BLaER1 treated with 17β-estradiol and CSF1 and Interleukin-3, amounts not matched to agents 10 nM and 100 nM (cell line): ENCODE results near the gene TSG101.

Experiments
- H3K27ac ChIP-seq, 11 experiments: shearing (Covaris generic); formaldehyde crosslinking; 2 replicates each; pipeline ENCODE4 v1.8.1; 2022
- H3K27me3 ChIP-seq, 11 experiments: shearing (Covaris generic); formaldehyde crosslinking; 2 replicates each; pipeline ENCODE4 v1.8.1; 2022
- H3K36me3 ChIP-seq, 11 experiments: shearing (Covaris generic); formaldehyde crosslinking; 2 replicates each; pipeline ENCODE4 v1.8.1; 2022
- H3K4me1 ChIP-seq, 10 experiments: shearing (Covaris generic); formaldehyde crosslinking; 2 replicates each; pipeline ENCODE4 v1.8.1; 2022
- H3K4me2 ChIP-seq, 11 experiments: shearing (Covaris generic); formaldehyde crosslinking; 2 replicates each; pipeline ENCODE4 v1.8.1; 2022
- H3K4me3 ChIP-seq, 10 experiments: shearing (Covaris generic); formaldehyde crosslinking; 2 replicates each; pipeline ENCODE4 v1.8.1; 2022
- H3K9ac ChIP-seq, 11 experiments: shearing (Covaris generic); formaldehyde crosslinking; 2 replicates each; pipeline ENCODE4 v1.8.1; 2022
- H3K9me3 ChIP-seq, 11 experiments: shearing (Covaris generic); formaldehyde crosslinking; replicated peaks in 1 of 11; 2 replicates each; pipeline ENCODE4 v1.8.1; 2022
- H4K20me1 ChIP-seq, 11 experiments: shearing (Covaris generic); formaldehyde crosslinking; 2 replicates each; pipeline ENCODE4 v1.8.1; 2022
- Cebpa-rat ChIP-seq, 11 experiments: shearing (Covaris generic); IDR thresholded peaks; 2 replicates each; pipeline ENCODE4 v1.8.1; 2022

TSG101 gene

DNA sequence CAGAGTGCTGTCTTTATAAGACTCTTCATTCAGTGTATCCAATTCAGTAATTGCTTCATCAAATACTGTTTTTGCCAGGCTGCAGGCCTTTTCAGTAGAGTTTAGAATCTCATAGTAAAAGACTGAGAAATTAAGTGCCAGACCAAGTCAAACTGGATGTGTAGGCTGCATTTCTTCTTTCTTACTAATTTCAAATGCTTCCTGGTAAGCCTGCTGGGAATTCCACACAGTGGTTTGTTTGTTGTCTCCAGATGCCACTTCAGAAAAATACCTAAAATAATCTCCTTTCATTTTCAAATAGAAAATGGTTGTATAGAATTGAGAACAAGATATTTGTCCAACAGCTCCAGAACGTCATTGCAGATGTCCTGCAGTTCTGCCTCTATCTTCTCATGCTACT, 36.4 kb downstream of the TSG101 start:
- peaks cover 56 to 94% (median 83%) of the 10 kb centered on the region in 11 experiments for H3K36me3 ChIP-seq
- peaks cover 0 to 15% (median 13%) of the 10 kb centered on the region in 10 experiments; a peak in 13 of 20 replicates for H3K4me1 ChIP-seq
- H3K27me3 ChIP-seq: no peaks in the 10 kb centered on the region
- peaks cover 0 to 7% (median 0%) of the 10 kb centered on the region in 11 experiments; a peak in 2 of 22 replicates for H3K9me3 ChIP-seq
- H3K4me3 ChIP-seq: no peak overlapping the region
- peaks cover 0 to 14% (median 0%) of the 10 kb centered on the region in 11 experiments; a peak in 5 of 22 replicates for H4K20me1 ChIP-seq
- no peak overlapping the region for H3K27ac ChIP-seq
- H3K4me2 ChIP-seq: peak overlapping the region in 6 of 11 experiments; percentile 20 to 48 (median 42); a peak in 8 of 22 replicates
- no peak for TF ChIP-seq Cebpa-rat (IDR thresholded peaks at IDR 0.05)
- no peak overlapping the region for H3K9ac ChIP-seq

DNA sequence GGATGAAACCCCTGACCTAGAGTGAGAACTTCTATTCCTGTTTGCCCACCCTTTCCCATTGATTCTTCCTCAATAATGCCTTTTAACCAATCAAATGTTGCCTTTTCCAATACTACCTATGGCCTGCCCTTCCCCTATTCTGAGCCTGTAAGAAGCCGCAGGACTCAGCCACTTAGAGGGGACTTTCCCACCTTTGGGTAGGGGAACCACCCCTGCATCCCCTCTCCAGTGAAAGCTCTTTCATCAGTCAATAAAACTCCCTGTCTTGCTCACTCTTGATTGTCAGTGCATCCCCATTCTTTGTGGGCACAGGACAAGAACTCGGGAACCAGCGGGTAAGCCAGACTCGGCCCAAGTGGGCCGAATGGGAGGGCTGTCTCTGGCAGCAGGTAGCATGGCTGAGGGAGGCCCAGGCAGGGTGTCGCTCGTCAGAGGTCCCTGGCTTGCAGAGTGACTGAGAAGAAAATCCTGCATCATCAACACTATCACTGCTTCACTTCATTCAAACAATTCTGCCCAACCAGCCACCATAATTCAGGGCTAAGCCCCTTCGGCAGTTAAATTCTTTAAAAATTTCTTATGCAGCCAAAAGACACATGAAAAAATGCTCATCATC, 40.7 kb downstream of the TSG101 start:
- no peak overlapping the region for H3K4me2 ChIP-seq

DNA sequence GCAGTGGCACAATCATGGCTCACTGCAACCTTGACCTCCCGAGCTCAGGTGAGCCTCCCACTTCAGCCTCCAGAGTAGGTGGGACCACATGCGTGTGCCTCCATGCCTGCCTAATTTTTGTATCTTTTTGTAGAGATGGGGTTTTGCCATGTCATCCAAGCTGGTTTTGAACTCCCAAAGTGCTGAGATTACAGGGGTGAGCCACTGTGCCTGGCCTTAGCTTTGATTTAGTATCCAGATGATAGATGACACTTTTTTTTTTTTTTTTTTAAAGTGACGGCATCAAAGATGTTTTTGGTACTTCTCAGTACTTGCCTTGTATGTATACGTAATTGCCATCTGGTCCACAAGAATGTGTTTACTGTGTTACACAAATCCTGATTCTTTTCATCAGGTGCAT, 47.7 kb downstream of the TSG101 start:
- H3K4me1 ChIP-seq: peaks cover 0 to 13% (median 0%) of the 10 kb centered on the region in 10 experiments; a peak in 4 of 20 replicates
- H3K4me2 ChIP-seq: no peak overlapping the region
- peaks cover 82 to 100% (median 93%) of the 10 kb centered on the region in 11 experiments for H3K36me3 ChIP-seq
- no peak overlapping the region for H3K9ac ChIP-seq
- H3K27ac ChIP-seq: no peak overlapping the region
- H4K20me1 ChIP-seq: no peaks in the 10 kb centered on the region
- peaks cover 0 to 7% (median 0%) of the 10 kb centered on the region in 11 experiments; a peak in 5 of 22 replicates for H3K9me3 ChIP-seq
- no peak overlapping the region for H3K4me3 ChIP-seq
- TF ChIP-seq Cebpa-rat (IDR thresholded peaks at IDR 0.05): no peak
- H3K27me3 ChIP-seq: no peaks in the 10 kb centered on the region

More for the DNA sequence above, 40.7 kb downstream of the TSG101 start:
- H4K20me1 ChIP-seq: peaks cover 0 to 8% (median 0%) of the 10 kb centered on the region in 11 experiments; a peak in 3 of 22 replicates
- TF ChIP-seq Cebpa-rat (IDR thresholded peaks at IDR 0.05): no peak
- no peak overlapping the region for H3K27ac ChIP-seq
- H3K9me3 ChIP-seq: peaks cover 0 to 7% (median 0%) of the 10 kb centered on the region in 11 experiments; a peak in 6 of 22 replicates
- H3K4me3 ChIP-seq: no peak overlapping the region
- no peak overlapping the region for H3K9ac ChIP-seq
- H3K4me1 ChIP-seq: peaks cover 0 to 11% (median 8%) of the 10 kb centered on the region in 10 experiments; a peak in 13 of 20 replicates
- no peaks in the 10 kb centered on the region for H3K27me3 ChIP-seq
- H3K36me3 ChIP-seq: peaks cover 74 to 95% (median 89%) of the 10 kb centered on the region in 11 experiments

DNA sequence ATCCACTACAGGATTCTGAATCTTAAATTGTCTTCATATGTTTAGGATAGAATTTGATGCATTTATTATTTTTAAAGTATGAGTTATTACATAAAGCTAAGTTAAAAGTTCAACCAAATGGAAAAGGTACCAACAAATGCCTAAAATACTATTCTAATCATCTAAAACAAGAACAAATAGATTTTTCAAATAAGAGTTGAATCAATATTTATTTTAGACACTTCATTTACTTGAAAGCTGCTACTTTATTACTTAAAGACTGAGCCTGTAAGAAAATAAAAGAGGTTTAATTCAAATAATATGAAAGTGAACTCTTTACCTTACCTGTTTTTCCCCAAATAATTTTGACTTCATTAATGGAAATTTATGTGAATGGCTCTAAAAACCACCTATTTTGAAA, 54.2 kb downstream of the TSG101 start:
- Histone ChIP-seq H3K4me1 (peaks cover 0 to 13% (median 0%) of the 10 kb centered on the region in 10 experiments; a peak in 4 of 20 replicates), H4K20me1 (no peaks in the 10 kb centered on the region), H3K4me2 (no peak overlapping the region), H3K36me3 (peaks cover 22 to 52% (median 33%) of the 10 kb centered on the region in 11 experiments; a peak in 21 of 22 replicates), H3K27ac (no peak overlapping the region), H3K4me3 (no peak overlapping the region), H3K9me3 (no peaks in the 10 kb centered on the region), H3K27me3 (no peaks in the 10 kb centered on the region), H3K9ac (no peak overlapping the region)
- TF ChIP-seq Cebpa-rat (IDR thresholded peaks at IDR 0.05): no peak

DNA sequence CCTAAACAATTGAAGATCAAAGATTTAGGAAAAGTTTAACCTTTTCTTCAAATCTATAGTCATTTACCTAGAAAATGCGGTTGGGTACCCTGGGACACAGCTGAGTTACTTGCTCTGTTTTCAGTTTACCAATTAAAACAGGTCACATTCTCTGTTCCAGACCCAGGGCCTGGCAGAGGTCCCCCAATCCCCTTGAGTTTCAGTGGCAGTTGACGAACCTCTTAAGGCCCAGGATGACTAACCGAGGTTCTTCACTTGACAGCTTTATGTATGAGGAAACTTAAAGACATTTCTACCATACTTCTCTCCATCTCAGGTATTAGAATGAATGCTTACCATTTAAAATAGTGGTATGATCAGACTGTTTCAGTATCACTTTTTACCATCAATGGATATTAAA, 54.7 kb downstream of the TSG101 start:
- peaks cover 0 to 11% (median 0%) of the 10 kb centered on the region in 10 experiments; a peak in 4 of 20 replicates for H3K4me1 ChIP-seq

DNA sequence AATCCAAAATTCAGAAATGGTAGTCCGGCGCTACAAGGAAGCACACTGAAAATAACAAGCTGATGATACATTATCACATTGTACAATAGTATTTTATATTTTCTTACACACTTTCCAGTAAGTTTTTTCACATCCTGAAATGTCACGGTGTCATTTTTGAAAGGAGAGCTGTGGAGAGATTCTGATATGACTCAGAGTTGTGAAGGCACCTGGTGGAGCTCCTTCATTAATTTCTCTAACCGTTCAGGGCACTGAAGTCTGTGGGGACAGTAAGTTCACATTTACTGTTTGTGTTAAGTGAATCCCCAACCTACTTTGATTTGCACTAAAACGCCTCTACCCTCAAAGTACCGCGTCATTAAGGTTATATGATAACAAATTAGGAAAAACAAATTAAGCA, 57.8 kb downstream of the TSG101 start:
- Histone ChIP-seq H3K27ac (no peak overlapping the region), H3K4me3 (no peak overlapping the region), H3K36me3 (peaks cover 0 to 19% (median 4%) of the 10 kb centered on the region in 11 experiments; a peak in 7 of 22 replicates), H4K20me1 (no peaks in the 10 kb centered on the region), H3K9ac (no peak overlapping the region), H3K4me1 (no peaks in the 10 kb centered on the region), H3K9me3 (no peaks in the 10 kb centered on the region), H3K27me3 (no peaks in the 10 kb centered on the region), H3K4me2 (no peak overlapping the region)
- TF ChIP-seq Cebpa-rat (IDR thresholded peaks at IDR 0.05): no peak

More for the DNA sequence above, 54.7 kb downstream of the TSG101 start:
- H3K36me3 ChIP-seq: peaks cover 16 to 46% (median 28%) of the 10 kb centered on the region in 11 experiments; a peak in 21 of 22 replicates
- H3K27me3 ChIP-seq: no peaks in the 10 kb centered on the region
- no peaks in the 10 kb centered on the region for H4K20me1 ChIP-seq
- no peak overlapping the region for H3K4me3 ChIP-seq
- H3K4me2 ChIP-seq: no peak overlapping the region
- H3K27ac ChIP-seq: no peak overlapping the region
- H3K9ac ChIP-seq: no peak overlapping the region
- no peak for TF ChIP-seq Cebpa-rat (IDR thresholded peaks at IDR 0.05)
- no peaks in the 10 kb centered on the region for H3K9me3 ChIP-seq

DNA sequence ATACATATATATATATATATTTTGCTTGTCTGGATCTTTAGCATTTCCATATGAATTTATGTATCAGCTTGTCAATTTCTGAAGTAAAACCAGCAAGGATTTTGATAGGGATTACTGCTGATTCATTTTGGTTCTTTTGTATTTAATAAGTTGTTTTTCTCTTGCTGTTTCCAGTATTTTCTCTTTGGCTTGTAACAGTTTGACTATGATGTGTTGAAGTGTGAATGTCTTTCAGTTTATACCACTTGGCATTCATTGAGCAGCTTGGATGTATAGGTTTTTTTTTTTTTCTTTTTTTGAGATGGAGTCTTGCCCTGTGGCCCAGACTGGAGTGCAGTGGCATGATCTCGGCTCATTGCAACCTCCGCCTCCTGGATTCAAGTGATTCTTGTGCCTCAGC, 58.7 kb downstream of the TSG101 start:
- Histone ChIP-seq H3K36me3 (peaks cover 0 to 10% (median 0%) of the 10 kb centered on the region in 11 experiments; a peak in 3 of 22 replicates), H3K27me3 (no peaks in the 10 kb centered on the region), H3K9me3 (no peaks in the 10 kb centered on the region), H3K4me2 (no peak overlapping the region), H3K4me1 (no peaks in the 10 kb centered on the region), H3K27ac (no peak overlapping the region), H3K4me3 (no peak overlapping the region), H3K9ac (no peak overlapping the region), H4K20me1 (no peaks in the 10 kb centered on the region)
- no peak for TF ChIP-seq Cebpa-rat (IDR thresholded peaks at IDR 0.05)

DNA sequence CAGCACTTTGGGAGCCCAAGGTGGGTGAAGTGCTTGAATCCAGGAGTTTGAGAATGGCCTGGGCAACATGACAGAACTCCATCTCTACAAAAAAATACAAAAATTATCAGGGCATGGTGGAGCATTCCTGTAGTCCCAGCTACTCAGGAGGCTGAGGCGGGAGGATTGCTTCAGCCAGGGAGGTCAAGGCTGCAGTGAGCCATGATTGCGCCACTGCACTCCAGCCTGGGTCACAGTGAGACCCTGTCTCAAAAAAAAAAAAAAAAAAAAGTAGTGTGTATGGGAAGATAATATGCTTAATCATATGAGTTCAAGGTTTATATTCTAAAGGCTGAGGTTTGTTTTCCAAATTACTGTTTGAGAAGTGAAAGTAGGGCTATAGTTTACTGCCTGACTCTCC, 60.3 kb downstream of the TSG101 start:
- Histone ChIP-seq H3K27ac (no peak overlapping the region), H3K9ac (no peak overlapping the region), H3K36me3 (peaks cover 0 to 4% (median 0%) of the 10 kb centered on the region in 11 experiments; a peak in 1 of 22 replicates), H3K27me3 (no peaks in the 10 kb centered on the region), H4K20me1 (no peaks in the 10 kb centered on the region), H3K4me3 (no peak overlapping the region), H3K4me1 (no peaks in the 10 kb centered on the region), H3K9me3 (no peaks in the 10 kb centered on the region), H3K4me2 (no peak overlapping the region)
- no peak for TF ChIP-seq Cebpa-rat (IDR thresholded peaks at IDR 0.05)

DNA sequence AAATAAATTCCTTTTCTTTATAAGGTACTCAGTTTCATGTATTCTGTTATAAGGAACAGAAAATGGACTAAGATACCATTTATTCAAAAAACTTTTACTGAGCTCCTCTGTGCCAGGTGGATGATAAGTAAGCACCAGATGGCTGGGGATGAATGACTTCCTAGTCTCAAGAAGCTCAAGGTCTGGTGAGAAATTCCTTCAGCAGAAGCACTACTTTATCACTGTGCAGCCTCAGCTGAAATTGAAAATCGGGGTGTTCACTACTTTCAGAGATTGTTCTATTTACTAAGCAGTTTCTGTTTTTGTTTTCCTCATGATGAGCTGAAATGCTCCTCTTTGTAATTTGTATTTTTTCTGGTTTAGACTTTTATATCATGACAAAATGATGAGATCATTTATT, 63.3 kb downstream of the TSG101 start:
- Histone ChIP-seq H3K27me3 (no peaks in the 10 kb centered on the region), H4K20me1 (no peaks in the 10 kb centered on the region), H3K9ac (no peak overlapping the region), H3K36me3 (no peaks in the 10 kb centered on the region), H3K27ac (no peak overlapping the region), H3K4me1 (no peaks in the 10 kb centered on the region), H3K4me3 (no peak overlapping the region), H3K9me3 (no peaks in the 10 kb centered on the region), H3K4me2 (no peak overlapping the region)
- no peak for TF ChIP-seq Cebpa-rat (IDR thresholded peaks at IDR 0.05)

DNA sequence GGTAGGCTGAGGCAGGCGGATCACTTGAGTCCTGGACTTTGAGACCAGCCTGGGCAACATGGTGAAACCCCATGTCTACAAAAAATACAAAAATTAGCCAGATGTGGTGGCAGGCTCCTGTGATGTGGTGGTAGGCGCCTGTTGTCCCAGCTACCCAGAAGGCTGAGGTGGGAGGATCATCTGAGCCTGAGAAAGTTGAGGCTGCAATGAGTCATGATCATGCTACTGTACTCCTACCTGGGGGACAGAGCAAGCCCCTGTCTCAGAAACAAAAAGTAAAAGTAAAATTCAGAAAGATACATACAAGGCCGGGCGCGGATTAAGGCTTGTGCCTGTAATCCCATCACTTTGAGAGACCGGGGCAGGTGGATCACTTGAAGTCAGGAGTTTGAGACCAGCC, 64.8 kb downstream of the TSG101 start:
- Histone ChIP-seq H4K20me1 (no peaks in the 10 kb centered on the region), H3K27ac (no peak overlapping the region), H3K9ac (no peak overlapping the region), H3K4me3 (no peak overlapping the region), H3K4me2 (no peak overlapping the region), H3K4me1 (no peaks in the 10 kb centered on the region), H3K36me3 (no peaks in the 10 kb centered on the region), H3K9me3 (no peaks in the 10 kb centered on the region), H3K27me3 (no peaks in the 10 kb centered on the region)
- no peak for TF ChIP-seq Cebpa-rat (IDR thresholded peaks at IDR 0.05)
